ENCODE results near the gene ANAPC4. TPM values are rescaled to one million over a fixed set of nuclear protein-coding genes. Genes with fewer than 3 reads are reported as not detected.

Gene ANAPC4
- total RNA-seq, 2 donors from 2014 or later, result 41.7 to 46.4 TPM

DNA sequence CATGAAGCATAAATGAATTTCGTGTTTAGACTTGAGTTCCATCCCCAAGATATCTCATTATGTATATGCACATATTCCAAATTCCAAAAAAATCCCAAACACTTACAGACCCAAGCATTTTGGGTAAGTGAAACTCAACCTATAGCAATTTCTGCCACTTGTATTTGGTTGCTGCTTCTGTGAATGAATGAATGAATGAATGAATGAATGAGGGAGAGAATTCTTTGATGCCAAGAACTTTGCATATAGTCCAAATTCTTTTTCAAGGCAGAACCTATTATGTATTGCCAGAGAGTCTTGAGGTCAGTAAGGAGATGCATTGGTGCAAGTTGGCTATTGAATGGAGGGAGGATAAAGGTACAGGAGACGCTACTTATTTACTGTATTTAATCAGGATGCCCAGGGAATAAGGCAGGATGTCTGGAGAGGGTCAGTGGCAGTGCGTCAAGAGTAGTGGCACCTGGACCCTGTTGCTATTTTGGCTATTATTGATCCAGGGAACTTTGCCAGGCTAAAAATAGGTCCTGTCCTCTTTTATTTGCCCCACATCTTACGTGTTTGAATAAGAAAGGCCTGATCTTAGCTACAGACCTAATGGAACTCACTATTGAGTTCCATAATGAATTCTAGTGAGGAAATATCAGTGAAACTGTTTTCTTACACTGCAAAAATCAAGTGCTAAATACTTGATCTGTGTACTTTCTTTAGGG is 33.9 kb downstream of the ANAPC4 start:
- Mint-ChIP-seq H3K36me3 (ENCODE audit: low read depth) (peaks cover 81% of the 10 kb centered on the region), H3K27me3 (ENCODE audit: insufficient read depth) (no peaks in the 10 kb centered on the region), H3K27ac (no peak overlapping the region), H3K4me1 (no peaks in the 10 kb centered on the region), H3K9me3 (no peaks in the 10 kb centered on the region), H3K4me3 (no peak overlapping the region)
- DNase-seq, result no peak
- Histone ChIP-seq H3K27ac (ENCODE audit: low read depth, low read length) (no peak overlapping the region), H3K36me3 (ENCODE audit: control insufficient read depth, insufficient read depth, low read length) (peaks cover 89% of the 10 kb centered on the region), H3K9ac (ENCODE audit: extremely low read depth, low read length, poor library complexity, severe bottlenecking) (no peak overlapping the region), H3K4me1 (ENCODE audit: control insufficient read depth, insufficient read depth, low read length) (no peaks in the 10 kb centered on the region), H3K4me3 (ENCODE audit: low read length) (no peak overlapping the region), H3K27me3 (ENCODE audit: control insufficient read depth, insufficient read depth, low read length, poor library complexity, severe bottlenecking) (no peaks in the 10 kb centered on the region), H3K9me3 (ENCODE audit: control insufficient read depth, low read length) (no peaks in the 10 kb centered on the region)
- TF ChIP-seq, protein P1, sequence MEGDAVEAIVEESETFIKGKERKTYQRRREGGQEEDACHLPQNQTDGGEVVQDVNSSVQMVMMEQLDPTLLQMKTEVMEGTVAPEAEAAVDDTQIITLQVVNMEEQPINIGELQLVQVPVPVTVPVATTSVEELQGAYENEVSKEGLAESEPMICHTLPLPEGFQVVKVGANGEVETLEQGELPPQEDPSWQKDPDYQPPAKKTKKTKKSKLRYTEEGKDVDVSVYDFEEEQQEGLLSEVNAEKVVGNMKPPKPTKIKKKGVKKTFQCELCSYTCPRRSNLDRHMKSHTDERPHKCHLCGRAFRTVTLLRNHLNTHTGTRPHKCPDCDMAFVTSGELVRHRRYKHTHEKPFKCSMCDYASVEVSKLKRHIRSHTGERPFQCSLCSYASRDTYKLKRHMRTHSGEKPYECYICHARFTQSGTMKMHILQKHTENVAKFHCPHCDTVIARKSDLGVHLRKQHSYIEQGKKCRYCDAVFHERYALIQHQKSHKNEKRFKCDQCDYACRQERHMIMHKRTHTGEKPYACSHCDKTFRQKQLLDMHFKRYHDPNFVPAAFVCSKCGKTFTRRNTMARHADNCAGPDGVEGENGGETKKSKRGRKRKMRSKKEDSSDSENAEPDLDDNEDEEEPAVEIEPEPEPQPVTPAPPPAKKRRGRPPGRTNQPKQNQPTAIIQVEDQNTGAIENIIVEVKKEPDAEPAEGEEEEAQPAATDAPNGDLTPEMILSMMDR (conservative IDR thresholded peaks at IDR 0.05), result no peak
- WGBS, 2 experiments (ENCODE audit: insufficient coverage in 1 of 2, insufficient read length in 1 of 2), result 90 to 93% methylated on average over 4 of the region's 4 CpGs

DNA sequence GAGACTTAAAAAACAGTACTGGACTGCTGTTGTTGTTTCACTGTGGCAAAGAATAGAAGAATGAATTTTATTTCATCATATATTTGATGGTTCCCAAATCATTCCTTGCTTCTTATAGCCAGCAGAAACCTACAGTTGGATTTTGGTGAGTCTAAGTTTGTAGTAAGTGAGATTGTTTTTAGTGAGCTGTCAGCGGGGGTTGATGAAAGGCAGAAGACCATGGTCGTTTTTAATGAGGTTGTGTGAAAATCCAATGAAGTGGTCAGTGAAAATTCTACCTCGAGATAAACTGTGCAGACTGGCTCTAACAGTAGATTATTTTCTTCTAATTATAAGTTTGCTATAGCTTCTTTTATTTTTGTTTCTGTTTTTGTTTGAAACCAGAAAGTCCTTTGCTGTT is 36.2 kb downstream of the ANAPC4 start:
- no peak overlapping the region for H3K4me3 ChIP-seq (ENCODE audit: low read length)
- no peaks in the 10 kb centered on the region for H3K9me3 Mint-ChIP-seq
- peaks cover 81% of the 10 kb centered on the region for H3K36me3 Mint-ChIP-seq (ENCODE audit: low read depth)

DNA sequence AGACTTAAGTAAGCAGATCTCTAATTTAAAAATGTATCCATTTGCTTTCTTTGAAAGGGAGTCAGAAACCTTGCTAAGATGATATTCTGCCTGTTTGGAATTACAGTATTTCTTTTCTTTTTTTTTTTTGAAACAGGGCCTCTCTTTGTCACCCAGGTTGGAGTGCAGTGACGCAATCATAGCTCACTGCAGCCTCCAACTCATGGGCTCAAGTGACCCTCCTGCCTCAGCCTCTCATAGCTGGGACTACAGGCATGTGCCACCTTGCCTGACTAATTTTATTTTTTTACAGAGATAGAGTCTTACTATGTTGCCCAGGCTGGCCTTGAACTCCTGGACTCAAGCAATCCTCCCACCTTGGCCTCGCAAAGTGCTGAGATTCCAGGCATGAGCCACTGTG is 40.0 kb downstream of the ANAPC4 start:
- H3K4me1 Mint-ChIP-seq, result no peaks in the 10 kb centered on the region
- no peaks in the 10 kb centered on the region for H3K27me3 Mint-ChIP-seq (ENCODE audit: insufficient read depth)
- Histone ChIP-seq H3K36me3 (ENCODE audit: control insufficient read depth, insufficient read depth, low read length) (peaks cover 74% of the 10 kb centered on the region), H3K4me1 (ENCODE audit: control insufficient read depth, insufficient read depth, low read length) (no peaks in the 10 kb centered on the region), H3K4me3 (ENCODE audit: low read length) (no peak overlapping the region), H3K9ac (ENCODE audit: extremely low read depth, low read length, poor library complexity, severe bottlenecking) (no peak overlapping the region), H3K27ac (ENCODE audit: low read depth, low read length) (no peak overlapping the region), H3K27me3 (ENCODE audit: control insufficient read depth, insufficient read depth, low read length, poor library complexity, severe bottlenecking) (no peaks in the 10 kb centered on the region), H3K9me3 (ENCODE audit: control insufficient read depth, low read length) (no peaks in the 10 kb centered on the region)
- TF ChIP-seq, protein P1 (conservative IDR thresholded peaks at IDR 0.05), result no peak
- 94 to 100% methylated on average over 1 to 2 of the region's 2 CpGs for WGBS, 2 experiments (ENCODE audit: insufficient coverage in 1 of 2, insufficient read length in 1 of 2)
- H3K9me3 Mint-ChIP-seq, result no peaks in the 10 kb centered on the region
- no peak for DNase-seq
- H3K36me3 Mint-ChIP-seq (ENCODE audit: low read depth), result peaks cover 59% of the 10 kb centered on the region
- H3K27ac Mint-ChIP-seq, result no peak overlapping the region
- no peak overlapping the region for H3K4me3 Mint-ChIP-seq

More for the DNA sequence above, 36.2 kb downstream of the ANAPC4 start:
- Histone ChIP-seq H3K9ac (ENCODE audit: extremely low read depth, low read length, poor library complexity, severe bottlenecking) (no peak overlapping the region), H3K36me3 (ENCODE audit: control insufficient read depth, insufficient read depth, low read length) (peaks cover 91% of the 10 kb centered on the region), H3K27me3 (ENCODE audit: control insufficient read depth, insufficient read depth, low read length, poor library complexity, severe bottlenecking) (no peaks in the 10 kb centered on the region), H3K27ac (ENCODE audit: low read depth, low read length) (no peak overlapping the region), H3K4me1 (ENCODE audit: control insufficient read depth, insufficient read depth, low read length) (no peaks in the 10 kb centered on the region), H3K9me3 (ENCODE audit: control insufficient read depth, low read length) (no peaks in the 10 kb centered on the region)
- WGBS, 2 experiments (ENCODE audit: insufficient coverage in 1 of 2, insufficient read length in 1 of 2), result 94 to 100% methylated on average over 2 to 3 of the region's 3 CpGs
- Mint-ChIP-seq H3K4me3 (no peak overlapping the region), H3K4me1 (no peaks in the 10 kb centered on the region), H3K27me3 (ENCODE audit: insufficient read depth) (no peaks in the 10 kb centered on the region), H3K27ac (no peak overlapping the region)
- TF ChIP-seq, protein P1 (conservative IDR thresholded peaks at IDR 0.05), result no peak
- no peak for DNase-seq
